Inflammatory macrophage (primary cell): ENCODE measurements around the gene PHLDB3.
"Not testable (repeated sequence)": the region's sequence is repeated elsewhere in the genome, so short reads cannot be mapped to it uniquely, and the experiment has no call there.

Experiments used
- DNase-seq, 2 donors: peaks; one replicate each; pipeline ENCODE4 v3.0.0-alpha.2; 2020 to 2022

The PHLDB3 gene

GRCh38 chr19:43466793-43467192, 37.8 kb downstream of the PHLDB3 start:
- no peak for DNase-seq

GRCh38 chr19:43465468-43466120, 39.0 kb downstream of the PHLDB3 start, which contains the start of gene LYPD3:
TSS of gene LYPD3 (minus strand) at chr19:43465608. CDS start at chr19:43465571, 37 bp downstream.
- DNase-seq: no peak

- DNase-seq: no peak
These were observed 40.3 kb downstream of the PHLDB3 start for GRCh38 chr19:43464134-43464775.

GRCh38 chr19:43463381-43464133, 41.0 kb downstream of the PHLDB3 start:
- DNase-seq: peak; percentile 95

- no peak for DNase-seq
These were observed 41.7 kb downstream of the PHLDB3 start for GRCh38 chr19:43462785-43463380.

GRCh38 chr19:43462383-43462782, 42.2 kb downstream of the PHLDB3 start:
- no peak for DNase-seq

GRCh38 chr19:43461303-43461702, 43.2 kb downstream of the PHLDB3 start:
- no peak for DNase-seq

GRCh38 chr19:43460362-43461016, 44.1 kb downstream of the PHLDB3 start:
- no peak for DNase-seq

GRCh38 chr19:43457809-43458208, 46.7 kb downstream of the PHLDB3 start:
- no peak for DNase-seq

- no peak for DNase-seq
These were observed 49.0 kb downstream of the PHLDB3 start for GRCh38 chr19:43455321-43456113.

GRCh38 chr19:43454031-43454430, 50.5 kb downstream of the PHLDB3 start:
- no peak for DNase-seq

GRCh38 chr19:43452582-43452981, 52.0 kb downstream of the PHLDB3 start:
- no peak for DNase-seq

GRCh38 chr19:43450545-43450997, 54.0 kb downstream of the PHLDB3 start:
- DNase-seq: peak in 1 of 2 donors; percentile 60

- DNase-seq: no peak
These were observed 56.9 kb downstream of the PHLDB3 start for GRCh38 chr19:43447655-43448054.

- peak; percentile 78 to 83 for DNase-seq
These were observed 57.6 kb downstream of the PHLDB3 start for GRCh38 chr19:43446746-43447489.

- no peak for DNase-seq
These were observed 59.1 kb downstream of the PHLDB3 start for GRCh38 chr19:43445426-43445825.

- DNase-seq: peak; percentile 40 to 57
These were observed 59.8 kb downstream of the PHLDB3 start for GRCh38 chr19:43444531-43445287.

GRCh38 chr19:43444091-43444490, 60.5 kb downstream of the PHLDB3 start:
- DNase-seq: not testable (repeated sequence)

GRCh38 chr19:43441716-43442115, 62.8 kb downstream of the PHLDB3 start:
- peak; percentile 34 to 61 for DNase-seq

- no peak for DNase-seq
These were observed 64.9 kb downstream of the PHLDB3 start for GRCh38 chr19:43439709-43440063.
